HepG2 (cell line): ENCODE data around the gene RPS28. TPM values are rescaled to one million over a fixed set of nuclear protein-coding genes. Genes with fewer than 3 reads are reported as not detected.

Experiments used
- ATF5 ChIP-seq: sonication (generic); formaldehyde crosslinking; IDR thresholded peaks from 2 replicates; pipeline ENCODE4 v1.4.0; 2020; ENCODE audit warnings: mild to moderate bottlenecking, low read depth, missing genetic modification reagents
- BHLHE40 ChIP-seq: IDR thresholded peaks from 2 replicates; pipeline ENCODE4 v1.6.1; 2011; ENCODE audit warnings: low read length, improper control_type of control experiment
- DMAP1 ChIP-seq: IDR thresholded peaks from 2 replicates; pipeline ENCODE4 v1.6.1; 2016
- ETV5 ChIP-seq: IDR thresholded peaks from 2 replicates; pipeline ENCODE4 v1.6.1; 2018; ENCODE audit warnings: missing biosample characterization, missing genetic modification reagents, inconsistent platforms, borderline replicate concordance
- FOXA1 ChIP-seq, 2 experiments: fragments of 450-650 bp in 1 of 2; sonication (generic) in 1 of 2; formaldehyde crosslinking in 1 of 2; IDR thresholded peaks; 2 replicates each; pipeline versions ENCODE4 v1.4.0 to v1.6.1; 2016 to 2020; ENCODE audit warnings: missing genetic modification reagents in 1 of 2
- HOMEZ ChIP-seq: IDR thresholded peaks from 2 replicates; pipeline ENCODE4 v1.6.1; 2016; ENCODE audit warnings: low read depth
- HOXA3 ChIP-seq: sonication (generic); formaldehyde crosslinking; IDR thresholded peaks from 2 replicates; pipeline ENCODE4 v1.5.0; 2020; ENCODE audit warnings: missing genetic modification reagents
- KDM3A ChIP-seq: IDR thresholded peaks from 2 replicates; pipeline ENCODE4 v1.6.1; 2018; ENCODE audit warnings: low read depth, missing compliant biosample characterization
- MED1 ChIP-seq: sonication (generic); formaldehyde crosslinking; IDR thresholded peaks from 2 replicates; pipeline ENCODE4 v1.4.0; 2020; ENCODE audit warnings: missing genetic modification reagents
- PLRG1 ChIP-seq: fragments of 450-650 bp; conservative IDR thresholded peaks from 2 replicates; pipeline ENCODE4 v1.6.1; 2016
- RCOR2 ChIP-seq: IDR thresholded peaks from 2 replicates; pipeline ENCODE4 v1.6.1; 2016; ENCODE audit warnings: missing biosample characterization, missing genetic modification reagents
- SMARCE1 ChIP-seq: fragments of 450-650 bp; IDR thresholded peaks from 2 replicates; pipeline ENCODE4 v1.6.1; 2017; ENCODE audit warnings: borderline replicate concordance
- ZMAT5 ChIP-seq: sonication (generic); formaldehyde crosslinking; IDR thresholded peaks from 2 replicates; pipeline ENCODE4 v1.5.0; 2020; ENCODE audit warnings: mild to moderate bottlenecking, low read depth, missing genetic modification reagents, borderline replicate concordance
- ZNF124 ChIP-seq: sonication (generic); formaldehyde crosslinking; IDR thresholded peaks from 2 replicates; pipeline ENCODE4 v1.4.0; 2020; ENCODE audit warnings: missing genetic modification reagents
- ZNF17 ChIP-seq: sonication (generic); formaldehyde crosslinking; IDR thresholded peaks from 2 replicates; pipeline ENCODE4 v1.5.0; 2020; ENCODE audit warnings: mild to moderate bottlenecking, missing genetic modification reagents
- ZNF354B ChIP-seq: sonication (generic); formaldehyde crosslinking; IDR thresholded peaks from 2 replicates; pipeline ENCODE4 v1.8.0; 2022; ENCODE audit warnings: mild to moderate bottlenecking, missing genetic modification reagents
- ZNF614 ChIP-seq: IDR thresholded peaks from 2 replicates; pipeline ENCODE4 v1.6.1; 2018; ENCODE audit warnings: missing biosample characterization, missing genetic modification reagents, inconsistent platforms, borderline replicate concordance
- ZNF644 ChIP-seq: IDR thresholded peaks from 2 replicates; pipeline ENCODE4 v1.6.1; 2016; ENCODE audit warnings: low read depth
- ZNF781 ChIP-seq: sonication (generic); formaldehyde crosslinking; IDR thresholded peaks from 2 replicates; pipeline ENCODE4 v1.5.1; 2020; ENCODE audit warnings: borderline replicate concordance, mild to moderate bottlenecking, missing genetic modification reagents; ENCODE audit errors: not compliant biosample characterization
- ZSCAN30 ChIP-seq: sonication (generic); formaldehyde crosslinking; IDR thresholded peaks from 2 replicates; pipeline ENCODE4 v1.5.0; 2020; ENCODE audit warnings: mild to moderate bottlenecking, missing genetic modification reagents
- polyA plus RNA-seq, 8 experiments: library from polyadenylated mRNA; depleted of rRNA in 3 of 8; stranded (reverse) in 7 of 8; unstranded in 1 of 8; fragments of >200 nt; fragmentation: Illumina TruSeq in 4 of 8; extraction: Trizol in 4 of 8; gene quantifications; 2 replicates each; pipeline versions ENCODE4 v1.2.1 to v1.2.3, GENCODE V29; 2011 to 2016; ENCODE audit warnings: low read depth in 4 of 8, missing spikeins in 1 of 8, mixed read lengths in 1 of 8; ENCODE audit not compliant: insufficient read depth in 1 of 8
- total RNA-seq, 5 experiments: library from RNA; depleted of rRNA; stranded (reverse); fragments of >200 nt; fragmentation: Illumina TruSeq; extraction: Trizol; gene quantifications; 2 replicates each; pipeline ENCODE4 v1.2.3, GENCODE V29; 2016; ENCODE audit warnings: low read depth in 1 of 5
- TF ChIP-seq, protein P1 (sequence below): sonication (generic); formaldehyde crosslinking; conservative IDR thresholded peaks from 2 replicates; pipeline ENCODE4 v1.8.0; 2022; ENCODE audit warnings: mild to moderate bottlenecking, moderate library complexity, missing genetic modification reagents
- TF ChIP-seq, protein P2 (sequence below): sonication (generic); formaldehyde crosslinking; IDR thresholded peaks from 2 replicates; pipeline ENCODE4 v1.4.0; 2020; ENCODE audit warnings: mild to moderate bottlenecking, missing genetic modification reagents, borderline replicate concordance
- TF ChIP-seq, protein P3 (sequence below): sonication (generic); formaldehyde crosslinking; IDR thresholded peaks from 2 replicates; pipeline ENCODE4 v1.4.0; 2020; ENCODE audit warnings: missing genetic modification reagents

The RPS28 gene
- total and polyA plus RNA-seq, 2 of the 13 experiments (the other 11 are each of a cell fraction or from before 2014, with no cell fraction given), result 281 to 545 TPM

DNA sequence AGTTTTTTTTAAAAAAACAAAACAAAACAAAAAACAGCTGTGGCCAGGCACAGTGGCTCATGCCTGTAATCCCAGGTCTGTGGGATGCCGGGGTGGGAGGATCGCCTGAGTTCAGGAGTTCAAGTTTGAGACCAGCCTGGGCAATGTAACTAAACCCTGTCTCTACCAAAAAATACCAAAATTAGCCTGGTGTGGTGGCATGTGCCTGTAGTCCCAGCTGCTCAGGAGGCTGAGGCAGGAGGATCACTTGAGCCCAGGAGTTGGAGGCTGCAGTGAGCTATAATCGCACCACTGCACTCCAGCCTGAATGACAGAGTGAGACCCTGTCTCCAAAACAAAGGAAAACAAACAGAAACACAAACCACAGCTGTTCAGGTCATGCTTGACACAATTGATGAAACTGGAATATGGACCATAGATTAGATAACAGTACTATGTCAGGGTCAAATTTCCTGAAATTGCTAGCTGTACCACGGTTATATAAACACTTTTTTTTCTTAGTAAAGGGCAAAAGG is 35.8 kb downstream of the RPS28 start (continued):
- TF ChIP-seq MED1 (CRISPR knock-in tag) (peak; percentile 96), ZNF614 (CRISPR knock-in tag) (peak; percentile 96), ETV5 (CRISPR knock-in tag) (peak; percentile 67; the same call in 1 of the 2 replicates), ZNF781 (CRISPR knock-in tag) (peak; percentile 34), HOXA3 (peak; percentile 65; the same call in 1 of the 2 replicates), ZSCAN30 (CRISPR knock-in tag) (0 out of 2 replicates have a peak, but pooled peaks have one; percentile 74), RCOR2 (peak; percentile 99), FOXA1 (IDR thresholded peaks at IDR 0.05) (no peak), FOXA1 (CRISPR knock-in tag; IDR thresholded peaks at IDR 0.05) (peak; percentile 81), HOMEZ (CRISPR knock-in tag) (no peak; the same call in none of the 2 replicates), PLRG1 (no peak), ATF5 (CRISPR knock-in tag) (no peak), ZNF17 (no peak), ZNF644 (CRISPR knock-in tag) (no peak; the same call in 1 of the 2 replicates), BHLHE40 (peak; percentile 59; the same call in 1 of the 2 replicates), ZNF354B (0 out of 2 replicates have a peak, but pooled peaks have one; percentile 41), KDM3A (peak; percentile 88), SMARCE1 (no peak), ZNF124 (CRISPR knock-in tag) (peak; percentile 67; the same call in 1 of the 2 replicates), DMAP1 (CRISPR knock-in tag) (no peak), ZMAT5 (CRISPR knock-in tag) (no peak)
- TF ChIP-seq, protein P1, sequence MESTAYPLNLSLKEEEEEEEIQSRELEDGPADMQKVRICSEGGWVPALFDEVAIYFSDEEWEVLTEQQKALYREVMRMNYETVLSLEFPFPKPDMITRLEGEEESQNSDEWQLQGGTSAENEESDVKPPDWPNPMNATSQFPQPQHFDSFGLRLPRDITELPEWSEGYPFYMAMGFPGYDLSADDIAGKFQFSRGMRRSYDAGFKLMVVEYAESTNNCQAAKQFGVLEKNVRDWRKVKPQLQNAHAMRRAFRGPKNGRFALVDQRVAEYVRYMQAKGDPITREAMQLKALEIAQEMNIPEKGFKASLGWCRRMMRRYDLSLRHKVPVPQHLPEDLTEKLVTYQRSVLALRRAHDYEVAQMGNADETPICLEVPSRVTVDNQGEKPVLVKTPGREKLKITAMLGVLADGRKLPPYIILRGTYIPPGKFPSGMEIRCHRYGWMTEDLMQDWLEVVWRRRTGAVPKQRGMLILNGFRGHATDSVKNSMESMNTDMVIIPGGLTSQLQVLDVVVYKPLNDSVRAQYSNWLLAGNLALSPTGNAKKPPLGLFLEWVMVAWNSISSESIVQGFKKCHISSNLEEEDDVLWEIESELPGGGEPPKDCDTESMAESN (CRISPR knock-in tag), result 0 out of 2 replicates have a peak, but pooled peaks have one; percentile 21
- TF ChIP-seq, protein P2, sequence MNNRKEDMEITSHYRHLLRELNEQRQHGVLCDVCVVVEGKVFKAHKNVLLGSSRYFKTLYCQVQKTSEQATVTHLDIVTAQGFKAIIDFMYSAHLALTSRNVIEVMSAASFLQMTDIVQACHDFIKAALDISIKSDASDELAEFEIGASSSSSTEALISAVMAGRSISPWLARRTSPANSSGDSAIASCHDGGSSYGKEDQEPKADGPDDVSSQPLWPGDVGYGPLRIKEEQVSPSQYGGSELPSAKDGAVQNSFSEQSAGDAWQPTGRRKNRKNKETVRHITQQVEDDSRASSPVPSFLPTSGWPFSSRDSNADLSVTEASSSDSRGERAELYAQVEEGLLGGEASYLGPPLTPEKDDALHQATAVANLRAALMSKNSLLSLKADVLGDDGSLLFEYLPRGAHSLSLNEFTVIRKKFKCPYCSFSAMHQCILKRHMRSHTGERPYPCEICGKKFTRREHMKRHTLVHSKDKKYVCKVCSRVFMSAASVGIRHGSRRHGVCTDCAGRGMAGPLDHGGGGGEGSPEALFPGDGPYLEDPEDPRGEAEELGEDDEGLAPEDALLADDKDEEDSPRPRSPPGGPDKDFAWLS, result no peak
- TF ChIP-seq, protein P3, sequence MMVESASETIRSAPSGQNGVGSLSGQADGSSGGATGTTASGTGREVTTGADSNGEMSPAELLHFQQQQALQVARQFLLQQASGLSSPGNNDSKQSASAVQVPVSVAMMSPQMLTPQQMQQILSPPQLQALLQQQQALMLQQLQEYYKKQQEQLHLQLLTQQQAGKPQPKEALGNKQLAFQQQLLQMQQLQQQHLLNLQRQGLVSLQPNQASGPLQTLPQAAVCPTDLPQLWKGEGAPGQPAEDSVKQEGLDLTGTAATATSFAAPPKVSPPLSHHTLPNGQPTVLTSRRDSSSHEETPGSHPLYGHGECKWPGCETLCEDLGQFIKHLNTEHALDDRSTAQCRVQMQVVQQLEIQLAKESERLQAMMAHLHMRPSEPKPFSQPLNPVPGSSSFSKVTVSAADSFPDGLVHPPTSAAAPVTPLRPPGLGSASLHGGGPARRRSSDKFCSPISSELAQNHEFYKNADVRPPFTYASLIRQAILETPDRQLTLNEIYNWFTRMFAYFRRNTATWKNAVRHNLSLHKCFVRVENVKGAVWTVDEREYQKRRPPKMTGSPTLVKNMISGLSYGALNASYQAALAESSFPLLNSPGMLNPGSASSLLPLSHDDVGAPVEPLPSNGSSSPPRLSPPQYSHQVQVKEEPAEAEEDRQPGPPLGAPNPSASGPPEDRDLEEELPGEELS, result peak; percentile 98
